ENCODE data around the gene PALM3. TPM values are rescaled to one million over a fixed set of nuclear protein-coding genes. Genes with fewer than 3 reads are reported as not detected.
A peak's percentile ranks its signal among the peaks of the same experiment; 100 is the strongest.

PALM3 gene
- total and polyA plus RNA-seq, 2 donors (not counting 3 experiments of a cell fraction or from before 2014, with no cell fraction given): 0.08 to 0.31 TPM

DNA sequence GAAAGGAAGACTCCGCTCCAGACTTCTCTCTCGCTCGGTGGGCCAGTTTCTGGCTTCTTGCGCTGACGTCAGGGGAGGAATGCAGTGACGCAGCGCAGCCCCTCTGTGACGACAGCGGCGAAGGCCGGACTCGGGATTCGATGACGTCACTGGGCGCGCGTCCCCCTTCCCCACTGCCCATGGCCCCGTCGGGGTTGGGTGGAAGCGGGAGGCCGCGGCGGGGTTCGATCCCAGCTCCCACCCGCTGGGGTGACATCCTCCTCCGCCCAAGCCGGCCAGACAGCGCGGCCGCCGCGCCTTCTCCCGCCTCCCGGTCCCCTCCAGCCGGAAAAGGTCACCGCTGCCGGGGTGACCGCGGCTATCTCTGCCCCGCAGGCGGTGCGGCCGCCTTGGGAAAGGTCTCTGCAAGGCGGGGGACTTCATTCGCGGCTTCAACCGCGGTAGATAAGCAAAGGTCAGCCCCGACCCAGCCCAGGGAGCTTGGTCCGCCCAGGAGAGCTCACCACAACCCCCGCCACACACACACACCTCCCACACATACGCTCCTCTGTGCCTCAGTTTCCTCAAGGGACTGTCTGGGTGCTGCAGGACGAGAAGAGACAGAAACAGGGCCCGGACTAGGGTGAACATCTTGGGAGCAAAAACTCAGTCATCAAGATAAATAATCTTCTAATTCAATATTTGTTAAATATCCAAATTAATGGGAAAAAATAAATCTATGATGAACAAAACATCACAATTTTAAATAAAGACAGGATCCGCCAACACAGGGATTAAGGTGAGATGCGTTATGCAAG lies 54.9 kb downstream of the PALM3 start:
- DNase-seq (ENCODE audit: low read depth, low spot score) (no peak), FAIRE-seq (no peak)
- H3K9me1 ChIP-seq (replicated peaks; ENCODE audit: control insufficient read depth, extremely low read depth, insufficient read depth, low read length): no peaks in the 10 kb centered on the region
- TF ChIP-seq JUN (IDR thresholded peaks at IDR 0.05; ENCODE audit: borderline replicate concordance, insufficient read depth, insufficient read length, low read depth): peak; percentile 76
- TF ChIP-seq, protein P1, sequence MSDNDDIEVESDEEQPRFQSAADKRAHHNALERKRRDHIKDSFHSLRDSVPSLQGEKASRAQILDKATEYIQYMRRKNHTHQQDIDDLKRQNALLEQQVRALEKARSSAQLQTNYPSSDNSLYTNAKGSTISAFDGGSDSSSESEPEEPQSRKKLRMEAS (IDR thresholded peaks at IDR 0.05; ENCODE audit: insufficient read depth, insufficient read length): no peak
- peak; percentile 68 for TF ChIP-seq POLR2A (IDR thresholded peaks at IDR 0.05; ENCODE audit: low read depth, low read length)
- peak; percentile 38 for TF ChIP-seq POLR2AphosphoS5 (IDR thresholded peaks at IDR 0.05; ENCODE audit: insufficient read depth, low read depth, low read length)
- intact Hi-C loops (cut with micrococcal nuclease): loop anchor here (1.0 to 5.0 kb wide), 6 partner anchors 21 to 905 kb away; partner anchors contain the start of genes DCAF15, LYL1 and MISP3
- peak overlapping the region; percentile 35 to 73 (median 63) for H3K4me3 ChIP-seq (replicated peaks in 1 of 3; ENCODE audit: insufficient read depth in 1 of 3, low read depth in 1 of 3, low read length in 3 of 3)
- peak overlapping the region; percentile 62 for H3K4me2 ChIP-seq (ENCODE audit: insufficient read depth, low read length)
- dilution Hi-C loops (cut with MboI; ENCODE audit: extremely low pct_ligation_motif_present, low sequenced_read_pairs): no loop called here
- H2AFZ ChIP-seq (ENCODE audit: low read depth, low read length): peak overlapping the region; percentile 81
- H3K27me3 ChIP-seq (ENCODE audit: control insufficient read depth in 2 of 2, insufficient read depth in 2 of 2, low read length in 2 of 2): no peaks in the 10 kb centered on the region
- no peaks in the 10 kb centered on the region for H4K20me1 ChIP-seq (replicated peaks; ENCODE audit: control insufficient read depth, extremely low read depth, insufficient read depth, low read length)
- H3K79me2 ChIP-seq (ENCODE audit: control insufficient read depth, insufficient read depth, low read length): peaks cover 8% of the 10 kb centered on the region
- TSS peak; percentile 73 for BruUV-seq (replicated peaks)
- POLR2A ChIA-PET: no interaction called here
- H3K36me3 ChIP-seq (ENCODE audit: control insufficient read depth in 2 of 2, extremely low read depth in 1 of 2, insufficient read depth in 2 of 2, low read length in 2 of 2): no peaks in the 10 kb centered on the region
- H3K9ac ChIP-seq (replicated peaks; ENCODE audit: extremely low read depth, insufficient read depth, low read length): peak overlapping the region; percentile 94
- H3K27ac ChIP-seq (ENCODE audit: insufficient read depth, low read depth, low read length): peak overlapping the region; percentile 91
- no peaks in the 10 kb centered on the region for H3K9me3 ChIP-seq (replicated peaks; ENCODE audit: control insufficient read depth, insufficient read depth, low read length)
- CTCF ChIA-PET: interaction anchor here (0.6 to 2.9 kb wide), 8 partner anchors 10 to 75 kb away, joined by 3 to 11 read pairs (median 4); partner anchors contain the start of gene IL27RA
- H3K4me1 ChIP-seq (ENCODE audit: control insufficient read depth, extremely low read depth, insufficient read depth, low read length): peaks cover 20% of the 10 kb centered on the region

DNA sequence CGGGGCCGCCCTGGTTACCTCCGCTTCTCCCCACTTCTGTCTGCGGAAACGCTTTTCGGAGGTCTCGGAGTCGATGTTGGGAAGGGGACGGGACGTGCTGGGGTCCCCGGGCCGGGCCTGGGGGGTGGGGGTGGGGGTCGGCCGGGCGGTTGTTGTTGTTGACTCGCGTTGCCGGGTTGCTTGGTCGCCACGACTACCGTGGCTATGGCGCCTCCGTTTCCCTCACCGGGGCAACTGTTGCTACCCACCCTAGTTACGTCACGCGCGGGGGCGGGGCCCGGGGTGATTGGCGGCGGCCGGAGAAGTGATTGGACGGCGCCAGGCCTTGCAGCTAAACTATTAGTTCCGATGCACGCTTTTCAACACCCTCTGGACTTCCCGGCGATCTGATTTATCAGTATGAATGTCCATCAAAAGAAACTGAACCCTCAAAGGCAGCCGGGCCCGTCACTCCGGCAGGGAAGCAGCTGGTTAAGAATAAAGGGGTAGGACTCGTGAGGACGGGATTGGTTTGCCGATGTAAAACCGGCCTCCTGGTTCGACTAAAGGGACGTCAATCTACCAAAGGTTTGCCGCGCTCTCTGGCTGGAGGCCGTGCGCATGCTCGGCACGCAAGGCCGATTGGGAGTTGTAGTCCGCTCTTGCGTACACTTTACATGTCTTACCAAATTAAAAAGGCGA lies 55.7 kb downstream of the PALM3 start, which contains the start of gene RFX1:
TSS of gene RFX1 (minus strand) at position 236 of the 681 bp plus-strand sequence. CDS start 12,477 bp downstream, outside the sequence.
- Histone ChIP-seq H3K4me1 (ENCODE audit: control insufficient read depth, extremely low read depth, insufficient read depth, low read length) (peaks cover 20% of the 10 kb centered on the region), H3K9ac (replicated peaks; ENCODE audit: extremely low read depth, insufficient read depth, low read length) (peak within 1 kb of the TSS; percentile 94), H4K20me1 (replicated peaks; ENCODE audit: control insufficient read depth, extremely low read depth, insufficient read depth, low read length) (no peaks in the 10 kb centered on the region), H3K9me1 (replicated peaks; ENCODE audit: control insufficient read depth, extremely low read depth, insufficient read depth, low read length) (no peaks in the 10 kb centered on the region), H3K27ac (ENCODE audit: insufficient read depth, low read depth, low read length) (peak within 1 kb of the TSS; percentile 91), H3K4me2 (ENCODE audit: insufficient read depth, low read length) (peak within 1 kb of the TSS; percentile 62), H3K9me3 (replicated peaks; ENCODE audit: control insufficient read depth, insufficient read depth, low read length) (no peaks in the 10 kb centered on the region), H3K36me3 (ENCODE audit: control insufficient read depth in 2 of 2, extremely low read depth in 1 of 2, insufficient read depth in 2 of 2, low read length in 2 of 2) (no peaks in the 10 kb centered on the region), H3K4me3 (replicated peaks in 1 of 3; ENCODE audit: insufficient read depth in 1 of 3, low read depth in 1 of 3, low read length in 3 of 3) (peak within 1 kb of the TSS; percentile 63 to 73 (median 69)), H3K27me3 (ENCODE audit: control insufficient read depth in 2 of 2, insufficient read depth in 2 of 2, low read length in 2 of 2) (no peaks in the 10 kb centered on the region), H2AFZ (ENCODE audit: low read depth, low read length) (peak within 1 kb of the TSS; percentile 81), H3K79me2 (ENCODE audit: control insufficient read depth, insufficient read depth, low read length) (peaks cover 8% of the 10 kb centered on the region)
- dilution Hi-C loops (cut with MboI; ENCODE audit: extremely low pct_ligation_motif_present, low sequenced_read_pairs) (no loop called here), intact Hi-C loops (cut with micrococcal nuclease) (loop anchor here (1.0 to 5.0 kb wide), 6 partner anchors 20 to 904 kb away; partner anchors contain the start of genes DCAF15, LYL1 and MISP3)
- TF ChIP-seq JUN (IDR thresholded peaks at IDR 0.05; ENCODE audit: borderline replicate concordance, insufficient read depth, insufficient read length, low read depth) (no peak), MYC (IDR thresholded peaks at IDR 0.05; ENCODE audit: low read depth, low read length) (no peak)
- TF ChIP-seq, protein P1 (IDR thresholded peaks at IDR 0.05; ENCODE audit: insufficient read depth, insufficient read length): peak; percentile 67
- ChIA-PET CTCF (interaction anchor here (0.6 to 2.9 kb wide), 7 partner anchors 9 to 75 kb away, joined by 3 to 11 read pairs (median 4); partner anchors contain the start of gene IL27RA), POLR2A (interaction anchor here (0.6 to 0.7 kb wide), 2 partner anchors 8 to 45 kb away, joined by 4 to 13 read pairs; no protein-coding TSS in a partner anchor)
- TSS peak; percentile 16 for BruUV-seq (replicated peaks)
- FAIRE-seq (peak; percentile 99), DNase-seq (ENCODE audit: low read depth, low spot score) (peak; percentile 100)

Data from endothelial cell of umbilical vein (primary cell).